DMS 273 (cell line): ENCODE measurements around the gene KERA.
"Not testable (repeated sequence)": the region's sequence is repeated elsewhere in the genome, so short reads cannot be mapped to it uniquely, and the experiment has no call there.

Source experiments
- DNase-seq: peaks from one replicate; lab custom pipeline; 2025; ENCODE audit not compliant: unreplicated experiment; lab: John Stamatoyannopoulos, UW

Gene KERA, protein sequence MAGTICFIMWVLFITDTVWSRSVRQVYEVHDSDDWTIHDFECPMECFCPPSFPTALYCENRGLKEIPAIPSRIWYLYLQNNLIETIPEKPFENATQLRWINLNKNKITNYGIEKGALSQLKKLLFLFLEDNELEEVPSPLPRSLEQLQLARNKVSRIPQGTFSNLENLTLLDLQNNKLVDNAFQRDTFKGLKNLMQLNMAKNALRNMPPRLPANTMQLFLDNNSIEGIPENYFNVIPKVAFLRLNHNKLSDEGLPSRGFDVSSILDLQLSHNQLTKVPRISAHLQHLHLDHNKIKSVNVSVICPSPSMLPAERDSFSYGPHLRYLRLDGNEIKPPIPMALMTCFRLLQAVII

DNA sequence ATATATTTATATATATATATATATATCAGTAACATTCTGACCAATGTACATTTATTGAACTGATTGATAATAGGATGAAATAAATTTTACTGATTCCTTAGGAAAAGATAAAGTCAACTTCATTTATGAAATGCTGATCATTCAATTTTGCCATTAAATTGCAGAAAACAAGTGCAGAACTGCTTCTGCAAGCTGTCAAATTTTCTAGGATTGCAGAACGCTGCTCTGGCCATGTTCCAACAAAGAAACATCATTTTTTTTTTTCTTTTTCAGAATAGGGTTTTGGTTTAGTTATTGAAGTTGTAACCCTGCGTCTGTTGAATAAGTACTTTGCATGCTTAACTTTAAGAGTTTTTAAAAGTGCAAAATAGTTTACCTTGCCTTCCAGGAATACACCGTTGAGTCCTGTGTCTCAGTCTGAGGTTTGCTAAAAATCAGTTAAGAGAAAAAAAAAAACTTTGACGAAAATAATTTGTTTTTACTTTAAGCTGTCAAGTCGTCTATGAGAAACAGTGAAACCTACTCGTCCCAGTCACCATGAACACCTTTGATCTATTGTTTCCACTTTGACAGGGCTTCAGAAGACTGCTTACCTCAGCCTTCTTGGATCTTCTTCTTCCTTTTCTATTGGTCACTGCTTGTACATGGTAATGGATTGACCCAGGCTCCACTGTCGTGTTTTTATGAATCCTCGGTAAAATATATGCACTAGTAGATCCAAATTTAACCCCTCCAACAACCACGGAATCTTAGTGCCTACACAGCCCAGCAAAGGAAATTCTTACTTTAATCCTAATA lies at the start of gene KERA:
KERA (minus strand) TSS at position 657 of the 798 bp plus-strand sequence. CDS start 1,743 bp downstream, outside the sequence.
- DNase-seq, result no peak

DNA sequence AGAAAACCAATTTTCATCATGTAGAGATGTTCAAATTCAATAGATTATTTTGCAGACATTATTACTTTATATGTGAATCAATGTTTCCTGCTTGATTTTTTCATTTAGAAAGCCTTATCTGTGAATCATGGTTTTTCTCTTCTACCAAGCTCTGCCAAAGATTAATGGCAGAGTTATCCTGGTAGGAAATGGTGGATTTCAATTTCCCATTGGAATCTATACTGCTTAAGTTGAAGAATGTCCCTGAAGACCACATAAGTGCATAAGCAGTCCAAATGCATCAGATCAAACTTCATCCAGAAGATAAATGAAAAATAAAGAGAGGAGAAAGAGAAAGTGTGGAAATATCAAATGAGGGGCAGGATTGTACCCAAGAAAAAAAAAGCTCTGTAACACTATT lies 48.5 kb upstream of the KERA start:
- DNase-seq, result no peak

DNA sequence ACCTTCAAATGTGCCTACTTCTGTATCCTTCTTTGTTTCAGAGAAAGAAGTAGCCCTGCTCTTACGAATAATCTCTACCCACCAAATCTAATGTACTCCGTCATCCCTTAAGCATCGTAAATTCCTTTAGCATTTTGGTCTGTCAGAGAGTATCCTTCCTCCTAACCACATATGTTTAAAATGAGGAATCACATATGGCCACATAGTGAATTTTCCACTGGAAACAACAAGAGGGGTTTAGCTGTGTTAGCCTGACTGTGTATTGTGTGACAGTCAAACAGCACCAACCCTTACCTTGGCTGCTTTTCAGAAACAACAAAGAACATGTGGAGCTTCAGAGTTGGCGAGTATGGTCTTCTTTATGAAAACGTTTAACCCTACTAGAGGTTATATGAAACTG lies 48.0 kb upstream of the KERA start:
- no peak for DNase-seq

DNA sequence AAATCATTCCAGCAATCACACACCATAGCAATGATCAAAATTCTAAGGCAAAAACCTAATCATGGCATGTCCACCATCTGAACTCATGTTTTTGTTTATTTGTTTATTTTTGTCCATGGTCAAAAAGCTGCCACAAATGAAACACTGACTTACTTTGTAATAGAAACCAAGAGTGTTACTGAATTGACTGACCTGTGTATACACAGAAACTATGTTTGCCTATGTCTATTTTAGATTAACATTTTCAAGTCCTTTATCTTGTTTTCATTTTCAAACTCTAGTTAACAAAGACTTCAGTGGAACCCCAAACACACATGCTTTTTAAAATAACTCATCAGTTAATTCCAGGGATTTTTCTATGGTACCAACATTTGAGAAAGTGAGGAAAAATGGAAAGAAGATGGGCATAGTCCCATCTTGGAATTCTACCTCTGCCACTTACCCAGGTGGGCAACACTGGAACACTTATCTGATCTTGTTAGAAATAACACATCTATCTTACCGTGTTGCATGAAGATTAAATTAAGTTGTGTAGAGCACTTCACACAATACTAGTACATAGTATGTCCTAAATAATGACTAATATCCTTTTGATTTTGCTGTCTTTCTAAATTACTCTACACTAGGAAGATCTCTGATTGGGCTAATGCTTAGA lies 47.1 kb upstream of the KERA start:
- DNase-seq, result no peak

DNA sequence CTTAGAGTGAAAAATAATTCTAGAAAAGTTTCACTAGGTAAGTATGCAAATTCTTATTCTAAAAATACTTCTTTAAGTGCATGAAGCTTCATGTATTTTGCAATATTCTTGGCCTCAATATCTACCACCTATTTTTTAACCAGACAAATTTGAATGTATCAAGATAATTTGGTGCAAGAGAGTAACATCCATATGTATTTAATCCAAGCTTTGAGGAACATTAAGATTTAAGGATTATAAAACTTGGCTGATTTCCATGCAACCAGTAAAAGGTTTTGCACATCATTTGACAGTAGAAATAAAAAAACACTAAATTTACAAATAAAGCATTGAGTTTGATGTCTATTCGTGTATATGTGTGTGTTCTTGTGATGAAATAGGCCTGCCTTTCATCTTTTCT lies 45.8 kb upstream of the KERA start:
- DNase-seq, result no peak

DNA sequence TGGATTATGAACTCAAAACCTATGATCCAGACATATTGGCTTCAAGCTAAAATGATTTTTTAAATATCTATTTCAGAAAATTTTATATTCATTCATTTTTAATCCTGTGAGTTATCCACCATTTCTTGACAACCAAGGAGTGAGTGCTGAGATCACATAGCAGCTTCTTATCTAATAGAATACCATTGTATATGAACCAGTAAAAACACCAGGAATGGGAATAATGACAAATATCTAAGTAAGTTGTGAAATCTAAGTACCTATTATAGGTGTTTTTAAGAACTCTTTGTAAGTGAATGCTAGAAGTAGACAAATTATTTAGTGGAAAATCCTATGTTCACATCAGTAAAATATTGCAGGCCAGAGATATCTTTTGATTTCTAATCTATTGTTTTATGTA lies 45.3 kb upstream of the KERA start:
- no peak for DNase-seq

DNA sequence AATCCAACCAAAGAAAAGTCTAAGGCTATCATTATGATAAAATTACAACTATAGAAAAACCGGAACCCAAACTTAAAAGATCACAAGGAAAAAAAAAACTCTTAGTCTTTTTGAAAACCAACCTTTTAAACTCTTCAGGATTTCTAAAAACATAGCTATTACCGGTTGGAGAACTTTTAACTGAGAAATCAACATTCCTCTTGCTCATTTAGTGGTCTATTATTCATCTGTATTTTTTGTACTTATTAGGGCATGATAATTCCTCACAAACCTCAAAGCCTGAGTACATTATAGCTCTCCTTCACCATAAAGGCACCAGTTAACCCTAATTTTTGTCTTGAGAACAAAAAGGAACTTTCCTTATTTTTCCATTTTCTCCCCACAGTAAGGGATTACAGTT lies 43.1 kb upstream of the KERA start:
- no peak for DNase-seq

DNA sequence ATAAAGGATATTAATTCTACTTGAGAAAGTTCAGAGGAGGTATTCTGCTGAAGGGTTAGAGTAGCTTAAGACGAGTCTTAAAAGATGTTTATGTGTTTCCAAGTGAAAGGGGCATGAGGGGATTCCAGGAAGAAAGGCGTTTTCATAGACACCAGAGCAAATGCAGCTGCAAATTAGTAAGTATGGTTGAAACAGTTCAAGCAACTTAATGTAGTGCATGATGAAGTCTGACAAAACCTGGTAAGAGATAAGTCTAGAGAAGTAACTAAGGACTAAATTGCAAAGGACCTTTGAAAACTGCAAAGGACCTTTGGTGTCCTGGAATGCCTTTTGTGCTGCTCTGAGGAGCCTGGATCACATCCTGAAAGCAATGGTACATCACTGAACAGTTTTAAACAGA lies 42.0 kb upstream of the KERA start:
- no peak for DNase-seq

DNA sequence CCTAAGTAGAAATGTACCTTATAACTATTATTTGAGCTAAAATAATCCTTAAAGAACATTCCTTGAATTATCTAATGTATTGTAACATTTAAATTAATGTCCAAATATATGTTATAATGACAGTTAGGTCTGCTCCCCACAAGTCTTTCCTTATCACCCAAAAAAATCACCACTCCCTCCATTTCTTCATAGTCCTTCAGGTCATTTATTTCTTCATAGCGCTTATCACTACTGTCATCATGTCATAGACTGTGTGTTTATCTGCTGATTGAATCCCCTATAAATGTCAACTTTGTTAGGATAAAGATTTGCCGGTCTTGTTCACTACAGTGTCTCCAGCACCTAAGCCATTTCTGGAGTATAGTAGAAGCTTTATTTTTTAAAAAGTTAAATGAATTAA lies 41.5 kb upstream of the KERA start:
- no peak for DNase-seq

DNA sequence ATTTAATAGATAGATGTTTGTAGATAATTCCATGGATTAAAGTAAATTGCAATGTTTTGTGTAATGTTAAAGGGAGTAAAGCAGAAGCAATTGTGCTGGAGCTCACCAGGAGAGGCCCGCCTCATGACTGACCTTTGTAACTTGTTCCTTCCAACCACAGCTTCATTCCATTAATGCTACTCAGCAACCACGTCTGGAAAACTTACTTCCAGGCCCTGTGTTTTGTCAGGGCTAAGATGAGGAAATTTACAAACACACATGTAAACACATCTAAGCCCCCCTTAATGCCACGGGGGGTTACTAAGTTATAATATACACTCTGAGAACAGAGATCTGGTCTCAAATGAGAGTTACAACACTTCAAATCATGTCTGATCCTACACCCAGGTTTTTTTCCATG lies 41.1 kb upstream of the KERA start:
- no peak for DNase-seq

DNA sequence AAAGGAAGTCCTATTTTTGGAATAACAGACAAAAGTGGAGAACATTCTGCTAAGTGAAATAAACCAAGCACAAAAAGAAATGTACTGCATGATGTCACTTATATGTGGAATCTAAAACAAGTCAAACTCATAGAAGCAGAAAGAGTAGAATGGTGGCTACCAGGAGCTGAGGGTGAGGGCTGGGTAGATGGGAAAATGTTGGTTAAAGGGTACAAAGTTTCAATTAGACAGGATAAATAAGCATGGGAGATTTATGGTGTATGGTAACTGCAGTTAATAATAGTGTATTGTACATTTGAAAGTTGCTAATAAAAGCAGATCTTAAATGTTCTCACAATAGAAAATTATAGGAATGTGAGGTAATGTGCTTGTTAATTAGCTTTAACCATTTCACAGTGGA lies 40.6 kb upstream of the KERA start:
- DNase-seq, result no peak

DNA sequence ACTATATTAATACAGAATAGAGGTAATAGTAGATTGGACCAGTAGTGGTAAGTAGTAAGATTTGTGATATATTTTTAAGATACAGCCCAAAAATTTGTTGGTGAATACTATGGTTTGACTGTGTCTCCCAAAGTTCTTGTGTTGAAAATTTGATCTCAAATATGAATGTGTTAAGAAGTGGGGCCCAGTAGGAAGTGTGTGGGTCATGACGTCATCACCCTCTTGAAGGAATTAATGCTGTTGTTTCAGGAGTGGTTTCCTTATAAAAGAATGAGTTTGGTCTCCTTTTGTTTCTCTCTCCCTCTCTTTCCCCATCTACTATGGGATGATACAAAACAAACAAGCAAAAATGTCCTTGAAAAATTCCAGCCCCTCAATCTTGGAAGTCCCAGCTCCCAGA lies 37.1 kb upstream of the KERA start:
- DNase-seq, result no peak

DNA sequence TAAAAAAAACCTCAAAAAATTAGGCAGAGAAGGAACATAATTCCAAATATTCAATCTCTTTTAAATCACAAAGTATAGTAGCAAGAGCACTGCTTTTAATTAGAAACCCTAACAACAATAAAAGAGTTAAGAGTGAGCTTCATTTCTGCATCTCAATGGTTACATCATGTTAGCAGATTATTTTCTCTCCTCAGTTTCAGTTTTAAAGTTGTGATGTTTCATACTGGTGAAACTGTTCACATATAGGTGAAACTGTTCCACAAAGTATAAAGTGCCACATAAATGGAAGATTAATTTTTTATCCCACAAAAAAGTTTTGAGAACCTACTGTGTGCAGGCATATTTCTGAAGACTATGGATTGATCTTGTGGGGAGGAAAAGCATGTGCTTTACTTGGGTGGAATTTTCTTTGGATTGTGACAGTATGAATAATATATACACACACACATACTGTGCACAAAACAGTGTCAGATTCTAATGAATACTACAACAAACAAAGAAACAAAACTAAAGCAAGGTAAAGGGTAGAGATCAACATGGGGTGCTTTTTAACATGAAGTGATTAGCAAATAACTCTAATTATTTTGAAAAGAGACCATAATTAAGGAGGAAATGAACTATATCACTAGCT lies 36.3 kb upstream of the KERA start:
- no peak for DNase-seq

DNA sequence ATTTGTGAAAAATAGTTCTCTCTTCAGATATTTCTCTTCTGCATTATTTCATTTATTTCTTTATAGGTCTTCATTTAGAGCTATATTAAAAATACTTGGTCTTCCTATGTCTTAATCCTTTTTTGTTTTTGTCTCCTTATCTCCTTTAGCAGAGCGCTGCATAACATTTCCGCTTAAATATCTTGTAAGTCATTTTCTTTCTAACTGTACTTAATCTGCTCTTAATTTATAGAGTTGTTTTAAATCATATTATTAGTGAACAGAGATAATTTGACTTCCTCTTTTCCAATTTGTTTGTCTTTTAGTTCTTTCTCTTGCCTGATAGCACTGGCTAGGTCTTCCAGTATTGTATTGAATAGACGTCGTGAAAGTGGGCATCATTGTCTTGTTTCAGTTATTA lies 35.5 kb upstream of the KERA start:
- no peak for DNase-seq

DNA sequence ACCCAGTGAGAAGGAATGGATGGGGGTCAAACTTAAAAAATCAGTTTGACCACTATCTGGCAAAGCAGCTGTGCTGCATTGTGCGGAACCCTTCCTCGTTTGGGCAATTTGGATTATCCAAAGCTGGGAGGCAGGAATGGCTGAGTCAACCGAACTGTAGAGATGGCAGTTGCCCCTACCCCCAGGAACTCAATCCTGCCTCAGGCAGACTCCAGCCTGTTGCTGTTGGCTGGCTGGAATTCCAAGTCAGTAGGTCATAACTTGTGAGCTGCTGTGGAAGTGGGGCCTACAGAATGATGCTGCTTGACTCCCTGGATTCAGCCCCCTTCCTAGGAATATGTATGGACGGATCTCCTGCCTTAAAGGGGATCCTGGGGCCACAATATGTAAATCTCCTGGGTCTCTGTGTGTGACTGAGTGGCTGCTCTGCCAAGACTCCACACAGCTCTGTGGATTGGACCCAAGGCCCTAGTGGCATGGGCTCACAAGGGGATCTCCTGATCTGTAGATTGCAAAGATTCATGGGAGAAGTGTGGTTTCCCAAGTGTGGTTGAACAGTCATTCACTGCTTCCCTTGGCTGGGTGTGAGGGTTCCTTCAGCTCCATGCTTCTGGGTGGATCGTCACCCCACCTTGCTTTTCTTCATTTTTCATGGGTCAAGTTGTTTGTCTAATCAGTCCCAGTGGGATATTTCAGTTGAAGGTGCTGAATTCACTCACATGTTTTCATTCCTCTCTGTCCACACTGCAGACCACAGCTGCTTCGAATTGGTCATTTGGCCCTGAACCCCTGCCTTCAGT lies 34.3 kb upstream of the KERA start:
- DNase-seq, result no peak

DNA sequence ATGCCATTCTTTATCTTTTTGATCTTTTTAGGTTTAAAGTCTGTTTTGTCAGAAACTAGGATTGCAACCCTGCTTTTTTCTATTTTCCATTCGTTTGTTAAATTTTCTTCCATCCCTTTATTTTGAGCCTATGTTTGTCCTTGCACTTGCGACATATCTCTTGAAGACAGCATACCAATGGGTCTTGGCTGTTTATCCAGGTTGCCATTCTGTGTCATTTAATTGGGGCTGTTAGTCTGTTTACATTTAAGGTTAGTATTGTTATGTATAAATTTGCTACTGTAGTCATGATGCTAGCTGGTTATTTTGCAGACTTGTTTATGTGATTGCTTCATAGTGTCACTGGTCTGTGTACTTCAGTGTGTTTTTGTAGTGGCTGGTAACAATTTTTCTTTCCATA lies 32.1 kb upstream of the KERA start:
- DNase-seq, result not testable (repeated sequence)

DNA sequence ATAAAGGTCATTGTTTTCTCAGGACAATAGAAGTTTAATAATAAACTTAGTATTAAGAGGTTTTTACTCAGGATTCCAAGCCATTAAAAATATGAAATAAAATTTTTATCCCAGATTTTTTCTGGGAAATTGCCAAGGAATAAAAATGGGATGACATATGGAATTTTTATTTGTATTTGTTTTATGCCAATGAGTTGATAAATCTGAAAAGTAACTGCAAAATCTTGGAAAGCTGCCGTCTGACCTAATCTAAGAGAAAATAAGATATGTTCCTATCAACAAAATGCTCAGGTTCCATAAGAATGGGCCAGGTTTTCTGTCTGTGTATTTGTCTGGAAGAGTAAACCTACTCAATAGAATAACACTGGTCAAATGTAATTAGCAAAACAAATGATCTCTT lies 22.2 kb upstream of the KERA start:
- DNase-seq, result no peak

DNA sequence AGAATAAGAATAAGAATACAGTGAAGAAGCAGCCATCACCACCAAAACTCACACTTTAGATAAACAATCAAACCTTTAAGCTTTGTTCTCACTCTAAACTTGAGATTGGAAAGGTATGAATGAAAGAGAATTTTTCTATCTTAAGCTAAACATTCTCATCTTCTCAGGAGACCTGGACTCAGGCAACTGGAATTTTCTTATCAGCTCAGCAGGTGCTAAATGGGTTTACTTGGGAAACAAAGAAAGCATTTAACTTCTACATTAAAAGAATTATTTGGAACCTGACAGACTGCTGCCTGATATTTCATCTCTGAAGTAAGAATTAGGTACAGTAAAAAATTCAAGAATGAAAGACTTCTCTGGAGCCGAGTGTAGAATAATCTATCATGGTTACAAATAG lies 20.7 kb upstream of the KERA start:
- DNase-seq, result no peak

DNA sequence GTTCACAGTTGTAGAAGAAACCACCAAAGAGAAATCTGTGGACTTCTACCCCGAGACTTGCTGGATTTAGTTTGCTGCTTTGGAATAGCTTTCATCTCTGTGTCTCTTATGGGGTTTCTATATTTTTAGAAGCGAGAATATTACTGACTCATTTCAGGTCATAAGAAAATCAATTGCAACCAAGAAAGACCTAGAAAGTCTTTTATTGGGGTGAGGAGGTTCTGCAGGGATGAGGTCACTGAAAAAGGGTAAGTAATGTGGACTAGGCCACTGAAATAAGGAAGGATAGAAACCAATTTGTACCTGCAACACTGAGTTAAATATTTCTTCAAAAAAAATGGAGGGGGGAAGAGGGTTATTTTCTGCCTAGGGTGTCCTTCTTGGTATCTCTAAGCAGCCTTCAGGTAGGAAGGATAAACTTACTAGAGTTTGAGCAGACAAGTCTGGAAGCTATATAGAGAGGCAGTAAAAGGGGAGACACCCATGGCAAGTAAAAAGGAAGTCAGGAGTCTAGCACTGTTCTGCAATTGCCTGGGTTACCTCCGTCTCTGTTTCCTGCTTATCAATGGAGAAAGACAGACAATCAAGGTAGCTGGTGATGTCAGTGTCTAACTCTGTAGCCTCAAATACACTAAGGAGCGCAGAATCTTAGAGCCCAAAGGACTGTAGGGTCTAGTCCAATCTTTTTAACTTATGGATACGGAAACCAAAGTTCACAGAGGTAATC lies 19.6 kb upstream of the KERA start:
- DNase-seq, result no peak

DNA sequence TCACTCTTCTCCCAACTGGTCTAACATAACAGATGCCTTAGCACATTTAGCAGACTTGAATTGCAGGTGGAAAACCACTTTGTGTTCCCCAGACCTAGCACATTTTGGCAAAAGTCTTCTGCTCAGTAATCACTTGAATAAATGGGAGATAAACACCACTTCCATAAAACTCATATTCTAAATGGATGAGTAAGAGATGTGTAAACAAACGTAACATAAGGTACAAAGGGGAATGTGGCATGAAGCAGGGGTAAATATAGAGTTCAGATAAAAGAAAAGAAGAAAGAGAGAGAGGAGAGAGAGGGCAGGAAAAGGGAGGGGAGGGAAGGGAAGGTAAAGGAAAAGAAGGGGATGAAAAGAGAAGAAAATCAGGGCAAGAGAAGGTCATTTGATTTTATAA lies 17.0 kb upstream of the KERA start:
- no peak for DNase-seq
